WERI-Rb-1 (cell line): Measurements from ENCODE around the gene MICU1.
A peak's percentile ranks its signal among the peaks of the same experiment; 100 is the strongest.

Experiments
- DNase-seq: peaks from one replicate; pipeline ENCODE4 v3.0.0-alpha.2; 2020
- H3K27ac ChIP-seq: fragments of 250-450 bp; sonication (Bioruptor Pico); 2 replicates; pipeline ENCODE4 v1.5.1; 2020; ENCODE audit warnings: mild to moderate bottlenecking, moderate library complexity
- H3K27me3 ChIP-seq: fragments of 250-450 bp; sonication (Bioruptor Pico); 2 replicates; pipeline ENCODE4 v1.5.1; 2021; ENCODE audit warnings: mild to moderate bottlenecking, low read depth, moderate library complexity; ENCODE audit not compliant: insufficient read depth, severe bottlenecking
- H3K36me3 ChIP-seq: fragments of 250-450 bp; sonication (Bioruptor Pico); 2 replicates; pipeline ENCODE4 v1.5.1; 2020; ENCODE audit warnings: mild to moderate bottlenecking, moderate library complexity
- H3K4me3 ChIP-seq: 2 replicates; pipeline ENCODE4 v1.5.1; 2011; ENCODE audit warnings: low read depth, mild to moderate bottlenecking, control low read depth, low read length
- H3K9me3 ChIP-seq: fragments of 250-450 bp; sonication (Bioruptor Pico); 2 replicates; pipeline ENCODE4 v1.5.1; 2021; ENCODE audit warnings: mild to moderate bottlenecking, moderate library complexity; ENCODE audit not compliant: severe bottlenecking
- TF ChIP-seq, protein P1 (sequence below): IDR thresholded peaks from 2 replicates; pipeline ENCODE4 v1.5.1; 2011; ENCODE audit warnings: low read depth, mild to moderate bottlenecking, control low read depth, inconsistent platforms, low read length

The MICU1 gene

GRCh38 chr10:72370201-72370722, 255.6 kb downstream of the MICU1 start:
- no peak for DNase-seq
- TF ChIP-seq, protein P1, sequence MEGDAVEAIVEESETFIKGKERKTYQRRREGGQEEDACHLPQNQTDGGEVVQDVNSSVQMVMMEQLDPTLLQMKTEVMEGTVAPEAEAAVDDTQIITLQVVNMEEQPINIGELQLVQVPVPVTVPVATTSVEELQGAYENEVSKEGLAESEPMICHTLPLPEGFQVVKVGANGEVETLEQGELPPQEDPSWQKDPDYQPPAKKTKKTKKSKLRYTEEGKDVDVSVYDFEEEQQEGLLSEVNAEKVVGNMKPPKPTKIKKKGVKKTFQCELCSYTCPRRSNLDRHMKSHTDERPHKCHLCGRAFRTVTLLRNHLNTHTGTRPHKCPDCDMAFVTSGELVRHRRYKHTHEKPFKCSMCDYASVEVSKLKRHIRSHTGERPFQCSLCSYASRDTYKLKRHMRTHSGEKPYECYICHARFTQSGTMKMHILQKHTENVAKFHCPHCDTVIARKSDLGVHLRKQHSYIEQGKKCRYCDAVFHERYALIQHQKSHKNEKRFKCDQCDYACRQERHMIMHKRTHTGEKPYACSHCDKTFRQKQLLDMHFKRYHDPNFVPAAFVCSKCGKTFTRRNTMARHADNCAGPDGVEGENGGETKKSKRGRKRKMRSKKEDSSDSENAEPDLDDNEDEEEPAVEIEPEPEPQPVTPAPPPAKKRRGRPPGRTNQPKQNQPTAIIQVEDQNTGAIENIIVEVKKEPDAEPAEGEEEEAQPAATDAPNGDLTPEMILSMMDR, result no peak
- Histone ChIP-seq H3K4me3 (no peak overlapping the region), H3K36me3 (peaks cover 3% of the 10 kb centered on the region), H3K27me3 (no peaks in the 10 kb centered on the region), H3K9me3 (no peaks in the 10 kb centered on the region), H3K27ac (no peak overlapping the region)

- DNase-seq, result no peak
- H3K36me3 ChIP-seq, result peaks cover 3% of the 10 kb centered on the region
- no peaks in the 10 kb centered on the region for H3K9me3 ChIP-seq
- no peak overlapping the region for H3K4me3 ChIP-seq
- TF ChIP-seq, protein P1, result no peak
- H3K27me3 ChIP-seq, result no peaks in the 10 kb centered on the region
- H3K27ac ChIP-seq, result no peak overlapping the region
Observed at GRCh38 chr10:72367301-72367960, 258.4 kb downstream of the MICU1 start.

- H3K36me3 ChIP-seq, result peaks cover 3% of the 10 kb centered on the region
- no peak for DNase-seq
- no peaks in the 10 kb centered on the region for H3K27me3 ChIP-seq
- TF ChIP-seq, protein P1, result no peak
- H3K9me3 ChIP-seq, result no peaks in the 10 kb centered on the region
- H3K27ac ChIP-seq, result no peak overlapping the region
- H3K4me3 ChIP-seq, result no peak overlapping the region
Observed at GRCh38 chr10:72365106-72365895, 260.6 kb downstream of the MICU1 start.

GRCh38 chr10:72364239-72364777, 261.6 kb downstream of the MICU1 start:
- H3K9me3 ChIP-seq, result no peaks in the 10 kb centered on the region
- peak; percentile 89 for DNase-seq
- H3K27me3 ChIP-seq, result no peaks in the 10 kb centered on the region
- H3K4me3 ChIP-seq, result no peak overlapping the region
- H3K36me3 ChIP-seq, result peaks cover 3% of the 10 kb centered on the region
- H3K27ac ChIP-seq, result no peak overlapping the region
- TF ChIP-seq, protein P1, result peak; percentile 96

DNA sequence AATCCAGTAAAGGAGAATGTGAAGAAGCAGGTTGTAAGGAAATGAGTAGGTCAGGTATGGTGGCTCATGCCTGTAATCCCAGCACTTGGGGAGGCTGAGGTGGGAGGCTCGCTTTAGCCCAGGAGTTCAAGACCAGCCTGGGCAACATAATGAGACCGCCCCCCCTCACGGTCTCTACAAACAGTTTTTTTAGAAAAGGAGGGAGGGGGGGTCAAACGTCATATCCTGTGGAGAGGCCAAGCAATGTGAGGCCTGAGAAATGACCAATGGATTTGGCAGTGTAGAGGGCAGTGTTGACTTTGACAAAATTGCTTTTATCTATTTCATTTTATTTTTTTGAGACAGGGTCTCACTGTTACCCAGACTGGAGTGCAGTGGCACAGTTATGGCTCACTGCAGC, 268.9 kb downstream of the MICU1 start:
- no peak overlapping the region for H3K27ac ChIP-seq
- H3K4me3 ChIP-seq, result no peak overlapping the region
- no peak for DNase-seq
- H3K36me3 ChIP-seq, result peaks cover 3% of the 10 kb centered on the region
- no peaks in the 10 kb centered on the region for H3K9me3 ChIP-seq
- H3K27me3 ChIP-seq, result no peaks in the 10 kb centered on the region
- TF ChIP-seq, protein P1, result no peak
